ENCODE measurements around the gene PAPPA. TPM values are rescaled to one million over a fixed set of nuclear protein-coding genes. Genes with fewer than 3 reads are reported as not detected.

PAPPA gene
- total RNA-seq, 3 donors from 2014 or later (not counting 1 experiment from before 2014, with no cell fraction given): not detected

DNA sequence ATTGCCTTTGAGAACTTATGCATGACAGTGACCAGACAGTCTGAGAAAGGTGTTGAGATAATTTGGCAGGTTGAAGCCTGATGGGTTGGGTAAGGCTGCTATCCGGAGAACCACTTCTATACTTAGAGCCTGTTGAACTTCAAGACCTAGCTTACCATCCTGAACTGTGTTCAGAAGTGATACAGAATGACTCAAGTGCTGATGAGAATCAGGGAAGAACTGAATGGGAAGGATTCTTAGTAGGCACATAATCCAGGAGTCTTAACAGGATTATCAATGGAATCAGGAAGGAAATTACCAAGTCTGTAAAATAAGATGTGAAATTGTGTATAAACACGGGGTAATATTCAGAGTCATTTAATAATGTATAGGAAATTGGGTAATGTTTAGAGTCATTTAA, 9.0 kb upstream of the PAPPA start:
- no peaks in the 10 kb centered on the region for H3K9me3 ChIP-seq (ENCODE audit: control insufficient read depth, insufficient read depth, low read length)
- Mint-ChIP-seq H3K27me3 (ENCODE audit: low read depth in 2 of 2) (no peaks in the 10 kb centered on the region), H3K36me3 (no peaks in the 10 kb centered on the region), H3K9me3 (peaks cover 4 to 8% of the 10 kb centered on the region in 2 donors), H3K4me1 (no peaks in the 10 kb centered on the region), H3K27ac (no peak overlapping the region), H3K4me3 (no peak overlapping the region)
- no peak overlapping the region for H3K4me3 ChIP-seq (ENCODE audit: low read length)
- H3K27me3 ChIP-seq (ENCODE audit: control insufficient read depth, insufficient read depth, low read length): no peaks in the 10 kb centered on the region
- no peaks in the 10 kb centered on the region for H3K36me3 ChIP-seq (ENCODE audit: control insufficient read depth, insufficient read depth, low read length)
- no peak overlapping the region for H3K27ac ChIP-seq (ENCODE audit: low read length)
- TF ChIP-seq, protein P1, sequence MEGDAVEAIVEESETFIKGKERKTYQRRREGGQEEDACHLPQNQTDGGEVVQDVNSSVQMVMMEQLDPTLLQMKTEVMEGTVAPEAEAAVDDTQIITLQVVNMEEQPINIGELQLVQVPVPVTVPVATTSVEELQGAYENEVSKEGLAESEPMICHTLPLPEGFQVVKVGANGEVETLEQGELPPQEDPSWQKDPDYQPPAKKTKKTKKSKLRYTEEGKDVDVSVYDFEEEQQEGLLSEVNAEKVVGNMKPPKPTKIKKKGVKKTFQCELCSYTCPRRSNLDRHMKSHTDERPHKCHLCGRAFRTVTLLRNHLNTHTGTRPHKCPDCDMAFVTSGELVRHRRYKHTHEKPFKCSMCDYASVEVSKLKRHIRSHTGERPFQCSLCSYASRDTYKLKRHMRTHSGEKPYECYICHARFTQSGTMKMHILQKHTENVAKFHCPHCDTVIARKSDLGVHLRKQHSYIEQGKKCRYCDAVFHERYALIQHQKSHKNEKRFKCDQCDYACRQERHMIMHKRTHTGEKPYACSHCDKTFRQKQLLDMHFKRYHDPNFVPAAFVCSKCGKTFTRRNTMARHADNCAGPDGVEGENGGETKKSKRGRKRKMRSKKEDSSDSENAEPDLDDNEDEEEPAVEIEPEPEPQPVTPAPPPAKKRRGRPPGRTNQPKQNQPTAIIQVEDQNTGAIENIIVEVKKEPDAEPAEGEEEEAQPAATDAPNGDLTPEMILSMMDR (IDR thresholded peaks at IDR 0.05): no peak
- intact Hi-C loops (cut with micrococcal nuclease): no loop called here
- ATAC-seq (no peak), DNase-seq (no peak)
- no peaks in the 10 kb centered on the region for H3K4me1 ChIP-seq (ENCODE audit: control insufficient read depth, insufficient read depth, low read length)
- 78% methylated on average over 2 of the region's 2 CpGs for WGBS (ENCODE audit: insufficient coverage)

DNA sequence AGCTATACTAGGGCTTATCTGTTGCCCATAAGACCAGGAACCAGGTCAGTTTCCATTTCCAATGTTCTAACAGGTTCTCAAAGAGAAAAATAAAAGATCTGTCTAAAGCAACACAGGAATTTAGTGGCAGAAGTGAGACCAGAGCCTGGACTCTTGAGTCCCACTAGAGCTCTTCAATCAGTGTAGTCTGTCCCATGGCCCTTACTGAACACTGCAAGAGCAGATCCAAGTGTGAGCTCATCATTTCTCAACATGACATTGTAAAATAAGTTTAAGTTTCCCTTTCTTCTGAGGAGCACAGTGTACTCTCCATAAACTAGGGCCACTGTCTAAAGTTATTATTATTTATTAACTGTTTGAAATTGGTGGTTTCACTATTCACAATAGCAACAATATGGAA, 8.6 kb upstream of the PAPPA start:
- ATAC-seq (no peak), DNase-seq (no peak)
- Mint-ChIP-seq H3K27me3 (ENCODE audit: low read depth in 2 of 2) (no peaks in the 10 kb centered on the region), H3K4me3 (no peak overlapping the region), H3K27ac (no peak overlapping the region), H3K4me1 (no peaks in the 10 kb centered on the region), H3K36me3 (no peaks in the 10 kb centered on the region), H3K9me3 (peaks cover 4 to 8% of the 10 kb centered on the region in 2 donors)
- intact Hi-C loops (cut with micrococcal nuclease): no loop called here
- H3K27me3 ChIP-seq (ENCODE audit: control insufficient read depth, insufficient read depth, low read length): no peaks in the 10 kb centered on the region
- no peak overlapping the region for H3K4me3 ChIP-seq (ENCODE audit: low read length)
- no peaks in the 10 kb centered on the region for H3K4me1 ChIP-seq (ENCODE audit: control insufficient read depth, insufficient read depth, low read length)
- TF ChIP-seq, protein P1 (IDR thresholded peaks at IDR 0.05): no peak
- no peaks in the 10 kb centered on the region for H3K36me3 ChIP-seq (ENCODE audit: control insufficient read depth, insufficient read depth, low read length)
- H3K9me3 ChIP-seq (ENCODE audit: control insufficient read depth, insufficient read depth, low read length): no peaks in the 10 kb centered on the region
- H3K27ac ChIP-seq (ENCODE audit: low read length): no peak overlapping the region

DNA sequence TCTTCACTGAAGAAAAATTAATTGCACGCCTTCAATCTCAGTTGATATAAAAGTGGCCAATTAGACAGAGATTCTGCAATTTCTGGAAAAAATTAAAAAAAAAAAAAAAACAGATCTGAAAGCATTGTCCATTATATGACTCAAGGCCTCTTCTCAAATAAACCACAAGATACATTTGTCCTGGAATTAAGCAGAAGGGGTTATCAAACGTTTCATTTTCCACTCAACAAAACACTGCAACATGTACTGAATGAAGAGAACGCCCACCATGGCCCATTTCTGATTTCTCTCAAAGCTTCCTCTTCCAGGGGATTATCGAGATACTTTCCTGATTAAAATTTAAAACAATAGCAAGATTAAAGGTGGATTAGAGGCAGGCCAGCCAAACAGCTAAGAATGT, 5.8 kb upstream of the PAPPA start:
- no peak overlapping the region for H3K27ac Mint-ChIP-seq
- H3K4me3 ChIP-seq (ENCODE audit: low read length): no peak overlapping the region

DNA sequence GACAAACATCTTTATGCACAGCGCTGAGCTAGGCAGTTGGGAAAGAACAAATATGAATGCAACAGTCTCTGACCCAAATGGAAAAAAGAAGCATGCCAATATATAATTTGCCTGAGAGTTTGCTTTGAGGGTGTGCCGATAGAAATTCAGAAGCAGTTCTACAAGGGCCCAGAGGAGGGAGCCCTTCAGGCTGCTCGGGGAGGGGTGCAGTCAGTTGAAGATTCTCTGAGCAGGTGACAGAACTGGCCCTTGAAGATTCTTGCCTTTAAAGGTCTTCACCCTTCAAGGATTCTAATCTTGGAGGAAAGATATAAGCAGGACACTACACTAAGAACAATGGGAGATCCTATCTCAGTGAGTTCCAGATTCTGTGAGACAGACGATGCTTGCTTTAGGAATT, 3.7 kb upstream of the PAPPA start:
- H3K36me3 Mint-ChIP-seq: peaks cover 21% of the 10 kb centered on the region
- WGBS (ENCODE audit: insufficient coverage): 21% methylated on average over 4 of the region's 4 CpGs
- H3K27me3 ChIP-seq (ENCODE audit: control insufficient read depth, insufficient read depth, low read length): peaks cover 12% of the 10 kb centered on the region
- no peak overlapping the region for H3K27ac Mint-ChIP-seq
- peaks cover 0 to 2% of the 10 kb centered on the region in 2 donors for H3K9me3 Mint-ChIP-seq
- TF ChIP-seq, protein P1 (IDR thresholded peaks at IDR 0.05): no peak
- H3K27me3 Mint-ChIP-seq (ENCODE audit: low read depth in 2 of 2): peaks cover 22 to 38% of the 10 kb centered on the region in 2 donors
- no peak overlapping the region for H3K4me3 ChIP-seq (ENCODE audit: low read length)
- no peaks in the 10 kb centered on the region for H3K4me1 Mint-ChIP-seq
- no peaks in the 10 kb centered on the region for H3K36me3 ChIP-seq (ENCODE audit: control insufficient read depth, insufficient read depth, low read length)
- ATAC-seq (no peak), DNase-seq (no peak)
- H3K4me3 Mint-ChIP-seq: no peak overlapping the region
- intact Hi-C loops (cut with micrococcal nuclease): no loop called here
- H3K4me1 ChIP-seq (ENCODE audit: control insufficient read depth, insufficient read depth, low read length): no peaks in the 10 kb centered on the region
- no peak overlapping the region for H3K27ac ChIP-seq (ENCODE audit: low read length)
- H3K9me3 ChIP-seq (ENCODE audit: control insufficient read depth, insufficient read depth, low read length): no peaks in the 10 kb centered on the region

More for the DNA sequence above, 5.8 kb upstream of the PAPPA start:
- 79% methylated on average over 2 of the region's 4 CpGs for WGBS (ENCODE audit: insufficient coverage)
- Mint-ChIP-seq H3K27me3 (ENCODE audit: low read depth in 2 of 2) (peaks cover 10 to 25% of the 10 kb centered on the region in 2 donors), H3K36me3 (peaks cover 8% of the 10 kb centered on the region), H3K4me3 (no peak overlapping the region), H3K9me3 (peaks cover 4 to 7% of the 10 kb centered on the region in 2 donors), H3K4me1 (no peaks in the 10 kb centered on the region)
- Histone ChIP-seq H3K4me1 (ENCODE audit: control insufficient read depth, insufficient read depth, low read length) (no peaks in the 10 kb centered on the region), H3K27ac (ENCODE audit: low read length) (no peak overlapping the region), H3K9me3 (ENCODE audit: control insufficient read depth, insufficient read depth, low read length) (no peaks in the 10 kb centered on the region), H3K27me3 (ENCODE audit: control insufficient read depth, insufficient read depth, low read length) (peaks cover 10% of the 10 kb centered on the region), H3K36me3 (ENCODE audit: control insufficient read depth, insufficient read depth, low read length) (no peaks in the 10 kb centered on the region)
- DNase-seq (no peak), ATAC-seq (no peak)
- intact Hi-C loops (cut with micrococcal nuclease): no loop called here
- TF ChIP-seq, protein P1 (IDR thresholded peaks at IDR 0.05): no peak
